ENCODE results near the gene SLC12A2.

GRCh38 chr5:128143911-128144310 lies 60.3 kb downstream of the SLC12A2 start:
- no peak for TF ChIP-seq CTCF (IDR thresholded peaks at IDR 0.05)
- TF ChIP-seq EZH2 (IDR thresholded peaks at IDR 0.05): no peak
- no peak for TF ChIP-seq EZH2phosphoT487 (IDR thresholded peaks at IDR 0.05)

All from neural progenitor cell (in vitro differentiated cells).